ENCODE measurements around the gene LRRC7.

DNA sequence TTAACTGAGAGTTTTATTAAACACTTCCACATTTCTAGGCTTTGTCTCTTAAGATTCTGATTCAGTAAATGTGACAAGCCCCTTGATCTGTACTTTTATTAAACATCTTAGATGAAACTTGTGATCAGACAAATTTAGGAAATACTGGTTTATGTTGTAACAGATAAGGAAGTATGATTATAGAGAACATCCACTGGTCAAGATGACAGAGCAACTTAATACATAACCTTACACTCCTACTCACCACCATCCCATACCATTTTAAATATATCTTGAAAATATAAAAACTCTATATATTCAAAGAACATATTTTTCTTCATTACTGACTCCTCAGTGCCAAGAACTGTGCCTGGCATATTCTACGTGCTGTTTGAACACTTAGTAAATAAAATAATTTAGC lies 420.2 kb downstream of the LRRC7 start:
- TF ChIP-seq POLR2A (IDR thresholded peaks at IDR 0.05; ENCODE audit: low read length) (no peak), GATA1 (IDR thresholded peaks at IDR 0.05; ENCODE audit: low read depth, low read length) (no peak)

Data from erythroblast (primary cell).